Measurements from ENCODE around the gene SNCG.
A peak's percentile ranks its signal among the peaks of the same experiment; 100 is the strongest.

Gene SNCG

DNA sequence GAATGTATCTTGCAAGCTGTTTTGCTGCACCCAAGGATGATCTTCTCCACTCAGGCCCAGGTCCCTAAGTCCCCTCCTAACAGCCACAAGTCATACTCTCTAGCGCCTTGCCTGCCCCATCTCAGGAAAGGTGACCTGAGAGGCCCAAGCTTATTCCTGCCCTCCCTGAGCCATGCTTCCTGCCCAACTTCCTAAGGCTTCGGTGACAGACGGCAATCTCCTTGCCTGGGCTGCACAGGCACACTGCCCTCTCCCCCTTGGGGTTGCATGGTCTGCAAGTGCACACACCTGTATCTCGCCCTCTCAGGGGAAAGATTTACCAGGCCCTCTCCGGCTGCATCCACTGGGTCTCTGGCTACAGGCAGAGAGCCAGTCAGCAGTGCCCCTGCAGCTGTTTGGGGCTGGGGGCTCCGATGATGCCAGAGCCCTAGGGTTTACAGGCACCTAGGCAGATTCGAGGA, 9.1 kb downstream of the SNCG start:
- TF ChIP-seq, protein P1, sequence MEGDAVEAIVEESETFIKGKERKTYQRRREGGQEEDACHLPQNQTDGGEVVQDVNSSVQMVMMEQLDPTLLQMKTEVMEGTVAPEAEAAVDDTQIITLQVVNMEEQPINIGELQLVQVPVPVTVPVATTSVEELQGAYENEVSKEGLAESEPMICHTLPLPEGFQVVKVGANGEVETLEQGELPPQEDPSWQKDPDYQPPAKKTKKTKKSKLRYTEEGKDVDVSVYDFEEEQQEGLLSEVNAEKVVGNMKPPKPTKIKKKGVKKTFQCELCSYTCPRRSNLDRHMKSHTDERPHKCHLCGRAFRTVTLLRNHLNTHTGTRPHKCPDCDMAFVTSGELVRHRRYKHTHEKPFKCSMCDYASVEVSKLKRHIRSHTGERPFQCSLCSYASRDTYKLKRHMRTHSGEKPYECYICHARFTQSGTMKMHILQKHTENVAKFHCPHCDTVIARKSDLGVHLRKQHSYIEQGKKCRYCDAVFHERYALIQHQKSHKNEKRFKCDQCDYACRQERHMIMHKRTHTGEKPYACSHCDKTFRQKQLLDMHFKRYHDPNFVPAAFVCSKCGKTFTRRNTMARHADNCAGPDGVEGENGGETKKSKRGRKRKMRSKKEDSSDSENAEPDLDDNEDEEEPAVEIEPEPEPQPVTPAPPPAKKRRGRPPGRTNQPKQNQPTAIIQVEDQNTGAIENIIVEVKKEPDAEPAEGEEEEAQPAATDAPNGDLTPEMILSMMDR (IDR thresholded peaks at IDR 0.05; ENCODE audit: low read depth, low read length, missing control alignments): no peak
- no peak overlapping the region for H3K4me3 ChIP-seq (ENCODE audit: low read depth, low read length)
- DNase-seq (ENCODE audit: low read depth): no peak

DNA sequence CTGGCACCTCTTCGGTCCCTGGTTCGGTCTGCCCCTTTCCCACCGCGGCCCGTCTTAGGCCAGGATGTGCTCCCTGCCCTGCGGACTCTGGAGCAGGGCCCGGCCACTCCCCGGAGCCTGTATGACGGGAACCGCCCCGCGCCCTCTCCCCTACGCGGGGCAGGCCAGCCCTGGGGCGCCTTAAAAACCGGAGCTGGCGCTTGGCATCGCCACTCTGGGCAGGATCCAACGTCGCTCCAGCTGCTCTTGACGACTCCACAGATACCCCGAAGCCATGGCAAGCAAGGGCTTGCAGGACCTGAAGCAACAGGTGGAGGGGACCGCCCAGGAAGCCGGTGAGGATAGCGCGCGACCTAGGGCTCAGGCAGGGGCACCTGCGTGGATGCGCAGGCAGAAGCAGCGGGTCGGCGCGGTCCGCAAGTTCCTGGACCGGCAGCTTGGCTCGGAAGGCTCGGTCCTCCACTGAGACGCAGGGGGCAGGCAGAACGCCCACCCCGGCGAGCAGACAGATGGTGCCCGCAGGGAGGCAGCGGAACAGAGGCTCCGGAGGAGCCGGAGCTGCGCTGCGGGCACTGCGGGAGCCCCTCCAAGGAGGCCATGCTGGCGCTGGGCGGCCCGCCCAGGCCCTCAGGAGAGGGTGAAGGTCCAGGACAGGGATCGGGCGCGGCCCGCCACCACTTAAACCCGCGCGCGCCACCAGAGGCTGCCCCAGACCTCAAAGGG, 10.0 kb downstream of the SNCG start, which contains the start of gene ADIRF:
Gene ADIRF (plus strand): TSS at position 212 of the 723 bp plus-strand sequence. CDS start 63 bp downstream, at position 275.
- H3K4me3 ChIP-seq (ENCODE audit: low read depth, low read length): no peak within 1 kb of the TSS
- no peak for DNase-seq (ENCODE audit: low read depth)
- TF ChIP-seq, protein P1 (IDR thresholded peaks at IDR 0.05; ENCODE audit: low read depth, low read length, missing control alignments): no peak

DNA sequence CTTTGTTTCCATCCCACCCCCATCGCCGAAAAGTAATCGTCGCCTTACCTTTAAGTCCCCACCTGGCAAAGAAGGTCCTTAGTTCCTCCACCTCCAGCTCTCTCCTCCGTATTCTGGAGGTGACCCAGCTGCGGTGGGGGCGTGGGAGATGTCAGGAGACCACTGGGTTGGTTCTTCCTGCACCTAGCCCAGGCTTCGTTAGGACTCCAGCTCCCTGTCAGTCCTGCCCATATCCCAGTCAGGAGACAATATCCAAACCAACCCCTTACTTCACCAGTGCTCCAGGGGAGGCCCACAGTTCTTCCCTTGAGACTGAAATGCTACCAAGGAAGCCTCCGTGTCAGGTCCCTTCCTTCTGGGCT, 10.6 kb downstream of the SNCG start:
- no peak for DNase-seq (ENCODE audit: low read depth)
- no peak overlapping the region for H3K4me3 ChIP-seq (ENCODE audit: low read depth, low read length)
- TF ChIP-seq, protein P1 (IDR thresholded peaks at IDR 0.05; ENCODE audit: low read depth, low read length, missing control alignments): no peak

DNA sequence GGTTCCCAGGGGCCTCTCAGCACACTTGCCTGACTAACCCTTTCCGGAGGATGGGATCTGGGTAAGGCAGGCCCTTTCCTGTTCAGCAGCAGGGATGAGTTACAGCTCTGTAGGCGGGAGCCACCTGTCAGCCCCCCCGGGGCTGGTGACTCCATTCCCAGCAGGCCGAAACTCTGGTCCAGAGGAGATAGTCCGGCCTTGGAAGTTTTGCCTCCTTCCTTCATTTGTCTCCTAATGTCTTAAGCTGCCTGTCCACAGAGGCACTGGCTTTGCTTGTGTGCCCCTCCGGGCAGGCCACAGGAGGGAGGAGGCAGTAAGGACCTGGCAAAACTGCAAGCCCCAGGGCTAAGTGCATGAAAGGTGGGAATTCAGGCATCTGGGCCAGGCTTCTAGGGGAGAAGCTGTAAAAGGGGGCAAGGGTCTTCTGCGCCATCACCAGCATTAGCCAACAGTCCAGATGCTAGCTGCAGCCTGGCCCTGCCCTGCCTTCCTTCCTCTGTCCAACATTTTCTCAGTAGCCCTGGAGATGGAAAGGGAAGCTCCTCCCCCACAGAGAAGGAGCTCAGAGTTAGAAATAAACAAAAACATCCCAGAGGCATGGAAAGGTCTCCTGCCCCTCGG, 11.1 kb downstream of the SNCG start:
- DNase-seq (ENCODE audit: low read depth): no peak
- no peak overlapping the region; the same call in 1 of the 2 replicates for H3K4me3 ChIP-seq (ENCODE audit: low read depth, low read length)
- TF ChIP-seq, protein P1 (IDR thresholded peaks at IDR 0.05; ENCODE audit: low read depth, low read length, missing control alignments): no peak

DNA sequence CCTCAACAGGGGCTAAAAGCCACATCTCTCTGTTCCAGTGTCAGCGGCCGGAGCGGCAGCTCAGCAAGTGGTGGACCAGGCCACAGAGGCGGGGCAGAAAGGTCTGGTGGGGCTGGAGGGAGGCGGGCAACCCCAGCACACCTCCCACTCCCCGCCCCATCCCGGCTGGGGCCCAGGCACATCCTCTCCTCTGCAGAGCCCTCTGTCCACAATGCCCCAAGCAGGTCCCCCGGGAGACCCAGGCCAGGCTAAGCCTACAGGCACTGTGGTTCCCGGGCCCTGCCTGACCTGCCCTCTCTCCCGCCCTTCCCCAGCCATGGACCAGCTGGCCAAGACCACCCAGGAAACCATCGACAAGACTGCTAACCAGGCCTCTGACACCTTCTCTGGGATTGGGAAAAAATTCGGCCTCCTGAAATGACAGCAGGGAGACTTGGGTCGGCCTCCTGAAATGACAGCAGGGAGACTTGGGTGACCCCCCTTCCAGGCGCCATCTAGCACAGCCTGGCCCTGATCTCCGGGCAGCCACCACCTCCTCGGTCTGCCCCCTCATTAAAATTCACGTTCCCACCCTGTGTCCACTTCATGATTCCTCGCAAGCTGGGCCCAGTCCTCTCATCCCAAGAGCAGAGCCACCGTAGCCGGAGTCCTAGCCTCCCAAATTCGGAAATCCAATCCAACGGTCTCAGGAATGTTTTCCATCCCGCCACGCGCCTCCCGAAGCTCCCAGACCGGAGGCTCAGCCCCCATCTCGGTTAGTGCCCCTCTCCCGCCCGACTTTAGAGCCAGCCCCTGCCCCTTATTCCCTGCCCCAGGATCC, 12.0 kb downstream of the SNCG start:
- DNase-seq (ENCODE audit: low read depth): no peak
- H3K4me3 ChIP-seq (ENCODE audit: low read depth, low read length): peak overlapping the region; percentile 83
- TF ChIP-seq, protein P1 (IDR thresholded peaks at IDR 0.05; ENCODE audit: low read depth, low read length, missing control alignments): no peak

DNA sequence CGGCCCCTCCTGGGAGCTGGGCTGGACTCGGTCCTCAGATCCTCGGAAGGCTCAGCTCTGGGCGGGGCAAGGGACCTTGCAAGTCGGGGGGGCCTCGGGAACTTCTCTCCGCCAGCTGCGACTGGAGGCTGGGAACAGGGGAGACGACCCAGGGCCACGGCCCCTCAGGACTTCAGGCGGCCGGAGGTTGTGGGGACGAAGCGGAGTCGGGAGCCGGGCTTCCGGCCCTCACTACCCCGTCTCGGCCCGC, 12.5 kb downstream of the SNCG start:
- H3K4me3 ChIP-seq (ENCODE audit: low read depth, low read length): peak overlapping the region; percentile 83
- TF ChIP-seq, protein P1 (IDR thresholded peaks at IDR 0.05; ENCODE audit: low read depth, low read length, missing control alignments): no peak
- DNase-seq (ENCODE audit: low read depth): no peak
